SHP77 (cell line): ENCODE results near the gene ZDHHC13.
"Not testable (repeated sequence)": the region's sequence is repeated elsewhere in the genome, so short reads cannot be mapped to it uniquely, and the experiment has no call there.

Source experiments
- DNase-seq, 2 experiments: peaks; one replicate each; lab custom pipeline; 2025; lab: John Stamatoyannopoulos, UW

ZDHHC13 gene

DNA sequence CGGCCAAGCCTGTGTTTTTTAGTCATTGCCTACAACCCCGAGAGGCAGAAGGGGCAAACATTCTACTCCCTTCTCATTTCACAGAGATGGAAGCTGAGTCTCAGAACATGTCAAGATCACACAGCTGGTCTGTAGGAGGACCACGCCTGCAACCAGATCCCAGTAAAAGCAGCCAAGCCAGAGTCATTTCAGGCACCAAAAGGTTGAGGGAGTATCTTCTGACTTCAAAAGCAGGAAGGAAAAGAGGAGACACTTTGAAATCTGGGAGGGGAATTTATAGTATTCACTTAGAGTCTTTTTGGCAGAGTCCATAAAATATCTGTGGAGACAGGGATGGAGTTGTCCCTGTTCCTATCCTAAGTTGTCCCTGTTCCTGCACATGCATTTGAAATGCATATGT is 17.9 kb upstream of the ZDHHC13 start:
- DNase-seq = no peak

DNA sequence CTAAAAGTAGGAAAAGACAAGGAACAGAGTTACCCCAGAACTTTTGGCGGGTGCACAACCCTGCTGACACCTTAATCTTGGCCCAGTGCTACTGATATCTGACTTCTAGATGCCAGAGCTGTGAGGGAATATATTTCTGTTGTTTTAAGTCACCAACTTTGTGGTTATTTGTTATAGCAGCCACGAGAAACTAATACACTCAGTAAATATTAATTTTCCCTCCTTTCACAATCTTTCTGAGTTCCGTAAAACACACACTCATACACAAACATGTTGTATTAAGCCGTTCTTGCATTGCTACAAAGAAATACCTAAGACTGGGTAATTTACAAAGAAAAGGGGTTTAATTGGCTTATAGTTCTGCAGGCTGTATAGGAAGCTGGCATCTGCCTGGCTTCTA is 16.1 kb upstream of the ZDHHC13 start:
- DNase-seq = no peak

DNA sequence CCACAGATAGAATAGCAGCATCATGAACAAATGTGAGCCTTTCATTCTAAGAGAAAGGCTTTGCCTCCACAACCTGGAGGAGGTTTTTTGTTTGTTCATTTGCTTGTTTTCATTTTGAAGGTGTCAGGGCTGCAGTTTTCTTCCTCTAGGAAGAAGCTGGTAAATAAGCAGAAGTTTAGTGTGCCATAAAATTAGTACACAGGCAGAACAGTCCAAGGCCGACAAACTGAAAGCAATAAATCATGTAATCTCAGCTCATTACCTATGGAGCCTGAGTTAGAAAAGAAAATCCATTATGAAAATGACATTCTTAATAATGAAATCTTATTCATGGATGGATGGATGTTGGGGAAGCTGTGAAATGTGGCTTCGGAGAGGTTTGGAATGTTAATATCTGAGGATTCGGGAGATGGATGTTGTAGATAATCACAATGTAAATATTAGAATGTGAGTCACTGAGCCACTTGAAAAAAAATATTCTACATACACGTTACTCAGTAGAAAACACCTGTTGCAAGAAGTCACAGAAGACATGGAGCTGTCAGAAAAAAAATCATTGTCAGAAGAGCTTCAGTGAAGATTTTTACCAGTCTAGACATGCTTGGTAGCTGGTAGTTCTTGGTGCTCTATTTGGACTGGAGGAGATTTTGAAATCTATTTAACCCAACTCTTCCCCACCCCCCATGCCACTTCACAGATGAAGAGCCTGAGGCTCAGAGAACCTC is 15.0 kb upstream of the ZDHHC13 start:
- no peak for DNase-seq

DNA sequence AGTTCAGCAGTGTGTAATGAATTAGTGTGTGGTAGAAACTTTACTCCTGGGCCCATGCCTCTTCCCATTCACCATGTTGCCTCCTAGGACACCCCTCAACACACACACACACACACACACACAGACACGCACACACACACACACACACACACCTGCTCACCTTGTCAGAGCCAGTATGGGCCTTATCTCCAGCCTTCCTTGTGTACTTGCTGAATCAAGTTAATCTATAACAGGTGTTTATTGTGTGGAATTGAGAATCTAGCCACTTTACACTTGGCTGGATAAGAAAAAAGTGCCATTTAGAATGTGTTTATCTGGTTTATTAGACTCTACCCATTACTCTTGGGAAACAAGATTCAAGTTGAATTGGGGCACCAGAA is 14.5 kb upstream of the ZDHHC13 start:
- no peak for DNase-seq

DNA sequence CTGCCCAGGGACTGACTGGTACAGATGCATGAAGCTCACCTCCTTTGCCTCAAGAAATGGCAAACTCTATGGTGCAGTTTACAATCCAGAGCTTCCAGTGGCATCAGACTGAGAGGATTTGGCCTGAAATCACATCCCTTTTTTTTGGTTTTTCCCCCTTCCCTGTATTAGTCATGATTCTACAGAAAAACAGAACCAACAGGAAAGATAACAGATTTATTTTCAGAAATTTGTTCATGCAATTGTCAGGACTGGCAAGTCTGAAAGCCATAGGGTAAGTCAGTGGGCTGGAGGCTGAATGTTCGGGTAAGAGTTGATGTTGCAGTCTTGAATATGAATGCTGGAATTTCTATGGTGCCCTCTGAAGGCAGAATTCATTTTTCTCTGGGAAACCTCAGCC is 12.0 kb upstream of the ZDHHC13 start:
- DNase-seq = no peak

DNA sequence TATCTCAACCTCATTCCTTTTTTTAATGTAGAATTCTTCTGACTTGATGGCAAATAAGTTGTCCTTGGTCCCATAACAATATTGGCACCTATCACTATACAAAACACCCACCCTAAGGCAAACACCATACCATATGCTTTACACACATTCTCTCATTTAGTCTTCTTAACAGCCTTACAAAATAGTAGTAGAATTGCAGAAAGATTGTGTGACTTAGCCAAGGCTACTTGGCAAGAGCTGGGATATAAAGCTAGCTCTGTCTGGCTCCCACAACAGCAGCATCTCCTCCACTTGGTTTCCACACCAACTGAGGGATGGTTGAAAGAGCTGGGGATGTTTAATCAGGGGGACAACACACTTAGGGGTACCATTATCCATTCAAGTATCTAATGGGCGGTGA is 9.8 kb upstream of the ZDHHC13 start:
- DNase-seq = no peak

DNA sequence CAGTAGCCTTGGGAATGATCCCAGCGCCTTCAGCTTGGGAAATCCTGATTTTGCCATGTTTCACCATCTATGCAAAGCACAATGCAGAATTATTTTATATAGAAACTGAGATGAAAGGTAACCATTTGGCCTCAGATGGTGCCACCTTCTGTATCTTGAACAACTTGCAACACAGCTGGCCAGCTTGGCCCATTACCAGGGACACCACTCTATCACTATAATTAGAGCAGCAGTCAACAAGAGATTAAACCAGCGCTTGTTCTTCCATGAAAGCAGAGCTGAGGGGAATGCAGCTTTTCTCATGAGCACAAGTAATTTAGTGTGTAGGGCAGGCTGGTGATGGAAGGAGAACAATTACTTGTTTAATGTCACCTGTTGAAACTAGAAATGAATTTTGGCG is 6.7 kb upstream of the ZDHHC13 start:
- DNase-seq = no peak

DNA sequence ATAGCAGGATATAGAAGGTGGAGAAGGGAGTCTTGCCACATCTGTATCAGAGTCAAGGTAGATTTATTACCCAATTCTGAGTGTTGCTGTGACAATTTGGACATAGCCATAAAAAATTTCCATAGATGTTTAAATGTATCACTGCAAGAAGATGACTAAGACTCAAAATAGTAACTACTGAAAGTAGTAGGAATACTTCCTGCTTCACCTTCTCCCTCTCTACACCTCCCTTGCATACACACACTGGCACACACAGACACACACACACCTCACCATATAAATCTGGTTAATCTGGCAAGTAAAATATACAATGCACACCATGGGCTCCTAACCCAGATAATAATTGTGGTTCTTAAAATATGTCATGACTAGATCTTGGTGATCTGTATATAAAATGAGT is 5.2 kb upstream of the ZDHHC13 start:
- DNase-seq = no peak

DNA sequence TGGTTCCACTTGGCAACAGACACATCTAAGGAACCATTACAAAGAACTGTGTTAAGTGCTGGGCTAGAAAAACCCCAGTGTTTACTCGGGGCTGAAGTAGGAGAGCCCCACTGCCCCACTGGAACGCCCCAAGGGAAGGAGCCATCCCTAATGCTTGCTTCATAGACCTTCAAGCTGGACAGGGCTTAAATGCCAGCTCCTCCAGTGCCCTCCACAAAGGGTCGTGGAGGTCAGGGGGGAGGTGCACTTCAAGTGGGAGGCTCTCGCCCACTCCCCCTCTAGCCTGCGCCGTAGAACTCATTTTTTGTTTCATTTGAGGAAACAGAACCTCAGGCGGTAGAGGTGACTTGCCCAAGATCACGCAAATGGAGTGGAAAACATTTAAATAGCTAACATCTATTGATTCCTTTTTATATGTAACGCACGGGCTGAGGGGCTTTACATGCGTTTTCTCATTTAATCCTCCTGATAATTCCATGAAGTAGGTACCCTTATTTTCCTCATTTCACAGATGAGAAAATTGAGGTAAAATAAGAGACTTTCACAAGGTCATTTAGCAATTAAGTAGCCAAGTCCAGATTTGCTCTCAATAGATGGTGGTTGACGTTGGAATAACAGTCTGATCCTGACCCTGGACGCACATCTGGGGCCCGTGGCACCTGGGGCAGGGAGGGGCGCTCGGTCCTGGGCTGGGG is 545 bp upstream of the ZDHHC13 start:
- no peak for DNase-seq

DNA sequence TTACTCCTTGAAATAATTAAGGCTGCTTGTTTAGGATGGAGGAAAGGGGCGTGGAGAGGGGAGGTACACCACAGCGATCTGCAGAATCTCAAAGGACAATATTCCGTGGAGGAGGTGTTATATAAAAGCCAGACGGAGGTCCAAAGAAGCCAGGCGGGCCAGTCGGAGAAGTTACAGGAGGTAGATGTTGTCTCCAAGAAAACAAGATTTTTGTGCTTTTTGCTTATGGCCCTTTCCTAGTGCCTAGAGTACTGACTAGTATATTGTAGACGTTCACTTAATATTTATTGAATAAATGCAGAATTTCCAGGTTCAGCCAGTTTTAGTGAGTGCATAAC is 761 bp downstream of the ZDHHC13 start:
- DNase-seq = no peak

DNA sequence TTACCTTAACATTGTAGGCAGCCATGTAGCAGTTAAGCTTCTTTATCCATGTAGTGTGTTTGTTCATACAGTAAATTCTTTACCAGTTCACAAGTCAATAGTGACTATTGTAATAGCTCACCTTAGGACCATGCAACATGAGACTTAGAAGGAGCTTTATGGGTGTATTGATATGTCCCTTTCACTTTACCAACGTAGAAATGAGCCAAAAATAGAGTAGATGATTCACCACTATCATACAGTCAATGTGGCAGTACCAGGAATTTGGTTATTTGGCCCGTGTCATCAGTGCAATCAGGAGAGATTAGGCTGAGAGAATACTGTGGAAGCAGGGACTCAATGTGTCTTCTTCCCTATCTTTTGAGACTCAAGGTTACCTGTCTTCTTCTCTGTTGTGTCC is 4.7 kb downstream of the ZDHHC13 start:
- no peak for DNase-seq

DNA sequence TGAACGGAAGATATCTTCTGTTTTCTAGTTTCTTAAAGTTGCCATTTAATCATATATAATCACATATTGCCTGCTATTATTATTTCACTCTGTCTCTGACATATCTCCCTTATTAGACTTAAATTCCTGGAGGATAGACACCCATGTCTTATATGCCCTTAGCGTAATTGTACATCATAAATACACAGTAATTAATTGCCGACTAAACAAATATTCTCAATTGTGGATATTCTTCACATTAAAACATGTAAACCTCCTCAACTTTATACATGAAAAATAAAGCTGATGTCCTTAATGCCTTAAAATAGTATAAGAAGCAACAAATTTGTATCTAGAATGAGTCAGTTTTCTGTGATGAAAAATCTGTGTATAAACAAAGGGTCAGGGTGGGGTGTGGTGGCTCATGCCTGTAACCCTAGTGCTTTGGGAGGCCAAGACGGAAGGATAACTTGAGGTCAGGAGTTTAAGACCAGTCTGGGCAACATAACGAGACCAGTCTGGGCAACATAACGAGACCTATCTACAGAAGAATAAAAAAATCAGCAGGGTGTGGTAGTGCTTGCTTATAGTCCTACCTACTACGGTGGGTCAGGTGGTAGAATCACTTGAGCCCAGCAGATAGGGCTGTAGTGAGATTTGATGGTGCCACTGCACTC is 6.1 kb downstream of the ZDHHC13 start:
- DNase-seq = no peak

DNA sequence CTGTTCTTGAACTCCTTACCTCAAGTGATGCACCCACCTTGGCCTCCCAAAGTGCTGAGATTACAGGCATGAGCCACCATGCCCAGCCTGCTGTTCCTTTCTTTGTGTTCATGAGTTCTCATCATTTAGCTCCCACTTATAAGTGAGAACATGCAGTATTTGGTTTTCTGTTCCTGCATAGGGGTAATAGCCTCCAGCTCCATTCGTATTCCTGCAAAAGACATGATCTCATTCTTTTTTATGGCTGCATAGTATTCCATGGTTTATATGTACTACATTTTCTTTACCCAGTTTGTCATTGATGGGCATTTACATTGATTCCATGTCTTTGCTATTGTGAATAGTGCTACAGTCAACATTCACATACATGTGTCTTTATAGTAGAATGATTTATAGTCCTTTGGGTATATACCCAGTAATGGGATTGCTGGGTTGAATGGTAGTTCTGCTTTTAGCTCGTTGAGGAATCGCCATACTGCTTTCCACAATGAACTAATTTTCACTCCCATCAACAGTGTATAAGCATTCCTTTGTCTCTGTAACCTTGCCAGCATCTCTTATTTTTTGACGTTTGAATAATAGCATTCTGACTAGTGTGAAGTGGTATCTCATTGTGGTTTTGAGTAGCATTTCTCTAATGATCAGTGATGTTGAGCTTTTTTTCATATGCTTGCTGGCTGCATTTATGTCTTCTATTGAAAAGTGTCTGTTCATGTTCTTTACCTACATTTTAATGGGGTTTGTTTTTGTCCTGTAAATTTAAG is 9.8 kb downstream of the ZDHHC13 start:
- DNase-seq = not testable (repeated sequence)

DNA sequence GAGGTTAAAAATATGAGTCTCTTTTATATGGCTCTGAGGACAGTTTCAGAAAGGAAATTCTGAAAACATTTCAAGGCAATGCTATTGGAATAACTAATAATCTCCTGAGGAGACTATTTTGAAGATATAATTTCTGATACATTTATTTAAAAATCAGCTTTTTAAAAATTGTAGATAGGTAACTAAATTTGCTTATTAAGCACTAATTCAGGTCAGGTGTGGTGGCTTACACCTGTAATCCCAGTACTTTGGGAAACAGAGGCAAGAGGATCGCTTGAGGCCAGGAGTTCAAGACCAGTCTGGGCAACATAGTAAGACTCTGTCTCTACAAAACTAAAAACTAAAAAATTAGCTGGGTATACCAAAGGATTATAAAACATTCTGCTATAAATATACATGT is 17.0 kb downstream of the ZDHHC13 start:
- no peak for DNase-seq

DNA sequence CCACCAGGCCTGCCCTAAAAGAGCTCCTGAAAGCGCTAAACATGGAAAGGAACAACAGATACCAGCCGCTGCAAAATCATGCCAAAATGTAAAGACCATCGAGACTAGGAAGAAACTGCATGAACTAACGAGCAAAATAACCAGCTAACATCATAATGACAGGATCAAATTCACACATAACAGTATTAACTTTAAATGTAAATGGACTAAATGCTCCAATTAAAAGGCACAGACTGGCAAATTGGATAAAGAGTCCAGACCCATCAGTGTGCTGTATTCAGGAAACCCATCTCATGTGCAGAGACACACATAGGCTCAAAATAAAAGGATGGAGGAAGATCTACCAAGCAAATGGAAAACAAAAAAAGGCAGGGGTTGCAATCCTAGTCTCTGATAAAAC is 19.9 kb downstream of the ZDHHC13 start:
- DNase-seq = not testable (repeated sequence)

DNA sequence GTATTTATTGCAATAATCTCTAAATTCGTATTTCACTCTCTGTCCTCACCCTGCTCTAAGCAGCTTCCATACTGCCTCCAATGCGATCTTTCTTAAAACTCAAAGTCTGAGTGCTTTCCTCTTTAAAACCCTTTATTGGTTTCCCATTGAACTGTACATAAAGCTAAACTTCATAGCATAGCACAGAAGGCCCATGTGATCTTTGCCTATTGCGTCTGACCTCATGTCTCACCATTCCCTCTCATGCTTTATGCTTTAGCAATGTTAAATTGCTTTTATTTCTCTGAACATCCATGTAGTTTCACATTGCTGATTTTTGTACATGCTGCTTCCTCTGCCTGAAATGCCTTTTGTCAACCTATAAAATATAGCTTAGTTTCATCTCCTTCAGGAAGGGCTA is 28.4 kb downstream of the ZDHHC13 start:
- DNase-seq = no peak

DNA sequence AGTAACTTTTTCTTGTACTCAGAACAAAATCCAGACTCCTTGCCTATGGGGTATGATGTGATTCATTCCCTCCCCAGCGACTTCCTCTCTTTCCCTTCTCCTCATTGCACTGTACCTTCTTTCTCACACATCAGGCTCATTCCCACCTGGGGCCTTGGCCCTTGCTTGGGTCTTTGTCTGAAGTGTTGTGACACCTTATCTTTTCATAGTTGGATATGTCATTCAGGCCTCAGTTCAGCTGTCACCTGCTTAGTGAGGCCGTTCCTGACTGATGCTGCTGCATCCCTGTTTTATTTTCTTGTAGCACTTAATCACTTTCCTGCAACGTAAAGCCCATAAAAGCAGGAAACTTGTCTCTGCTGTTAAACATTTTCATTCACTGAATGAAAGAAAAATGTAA is 39.9 kb downstream of the ZDHHC13 start:
- DNase-seq = no peak

DNA sequence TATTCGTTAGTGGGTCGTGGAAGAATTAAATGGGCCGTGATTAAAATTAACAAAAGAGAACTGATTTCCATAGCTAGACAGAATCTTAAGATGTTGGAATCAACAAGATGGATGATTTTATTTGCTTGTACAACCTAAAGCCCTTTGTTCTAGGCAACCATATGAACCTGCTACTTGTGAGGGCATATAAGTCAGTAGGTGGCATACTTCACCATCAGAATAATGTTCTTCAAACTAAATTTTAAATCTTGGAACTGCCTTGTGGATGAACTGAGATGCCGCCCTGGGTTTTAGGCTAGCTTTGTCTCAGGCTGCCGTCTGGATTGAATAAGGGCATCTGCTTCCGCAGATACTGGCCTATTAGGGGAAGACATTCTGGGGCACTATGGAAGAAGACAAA is 43.9 kb downstream of the ZDHHC13 start:
- no peak for DNase-seq

DNA sequence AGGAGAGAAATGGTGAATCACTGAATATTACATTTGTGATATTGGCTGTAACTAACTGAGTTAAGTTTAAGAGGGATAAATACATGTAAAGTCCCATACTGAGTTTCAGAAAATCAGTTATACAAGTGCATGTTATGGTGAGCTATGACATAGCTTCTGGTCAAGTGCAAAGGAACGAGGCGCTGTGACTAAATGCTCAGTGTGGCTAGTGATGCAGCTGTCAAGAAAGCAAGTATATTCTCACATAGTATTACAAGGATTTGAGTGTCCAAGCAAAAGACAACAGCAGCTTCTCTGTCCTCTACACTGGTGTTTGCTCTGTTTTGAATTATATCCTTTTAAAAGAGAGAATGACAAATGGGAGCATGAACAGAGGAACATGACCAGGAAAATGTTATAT is 44.7 kb downstream of the ZDHHC13 start:
- DNase-seq = no peak

DNA sequence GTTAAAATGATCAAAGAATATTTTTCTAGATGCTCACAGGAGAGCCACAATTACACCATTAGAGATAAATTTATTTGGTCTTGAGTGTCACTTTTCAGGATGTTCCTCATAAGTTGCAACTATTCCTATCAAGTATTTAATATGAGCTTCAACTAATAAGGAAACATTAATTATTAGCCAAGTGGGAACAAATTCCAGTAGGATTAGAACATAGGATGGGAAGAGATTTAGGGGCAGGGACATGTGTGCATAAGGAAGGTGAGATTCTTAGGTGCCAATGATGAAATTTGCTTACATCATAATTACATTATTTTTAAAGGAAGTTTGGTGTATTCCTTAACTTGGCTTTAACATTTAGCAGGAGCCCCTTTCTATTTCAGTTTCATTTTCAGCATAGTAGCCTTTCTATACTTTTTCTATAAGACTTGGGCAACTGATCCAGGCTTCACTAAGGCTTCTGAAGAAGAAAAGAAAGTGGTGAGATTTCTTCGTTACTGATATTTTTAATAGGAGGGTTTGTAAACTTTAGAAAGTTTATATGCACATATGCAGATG is 46.1 kb downstream of the ZDHHC13 start:
- no peak for DNase-seq

DNA sequence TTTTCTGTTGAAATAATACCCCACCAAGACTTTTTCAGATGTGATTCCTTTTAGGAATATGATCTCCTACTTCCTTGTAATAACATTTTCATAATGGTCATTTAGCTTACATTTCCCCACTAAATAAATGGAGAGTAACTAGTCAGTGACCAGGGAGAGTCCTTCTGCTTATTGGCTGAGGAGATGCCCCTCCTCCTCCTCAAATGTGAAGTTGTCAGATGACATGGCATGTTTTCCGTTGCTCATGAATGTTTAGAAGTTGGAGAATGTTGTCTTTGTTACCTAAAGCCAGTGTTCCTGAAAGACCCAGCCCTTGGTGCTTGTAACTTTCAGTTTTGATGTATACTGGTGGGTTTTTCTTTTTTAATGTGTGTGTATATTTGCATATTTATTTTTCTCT is 46.6 kb downstream of the ZDHHC13 start:
- DNase-seq = no peak

DNA sequence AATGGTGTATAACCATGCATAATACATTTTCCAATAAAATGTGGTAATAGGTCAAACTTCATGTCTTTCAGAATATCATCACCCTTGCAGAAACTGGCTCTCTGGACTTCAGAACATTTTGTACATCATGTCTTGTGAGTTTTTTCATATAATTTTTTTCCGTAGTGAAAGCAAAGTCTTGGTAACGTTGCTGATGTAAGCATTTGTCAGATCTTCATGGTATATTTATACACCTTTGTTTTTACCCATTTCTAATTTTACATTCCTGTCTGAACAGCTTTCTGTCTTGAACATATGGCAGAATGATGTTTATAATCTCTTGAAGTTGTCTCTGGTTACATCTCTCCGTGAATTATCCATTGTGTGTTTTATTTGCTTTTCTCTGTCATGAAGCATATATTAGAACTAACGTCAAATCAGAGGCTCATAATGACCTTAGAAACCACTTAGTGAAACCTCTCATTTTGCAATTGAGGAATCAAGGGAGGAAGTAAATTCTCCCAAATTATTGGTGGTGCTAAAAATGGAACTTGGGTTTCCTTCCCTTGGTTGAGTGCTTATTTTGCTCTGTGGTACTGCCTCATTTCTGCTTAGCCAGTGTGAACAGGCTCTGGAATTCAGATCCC is 47.4 kb downstream of the ZDHHC13 start:
- DNase-seq = peak; percentile 18 to 34
